GM06990 (cell line): ENCODE data around the gene F12.

Experiments
- DNase-seq: peaks from one replicate; pipeline ENCODE4 v3.0.0-alpha.2; 2011; ENCODE audit not compliant: insufficient read length; ENCODE audit errors: extremely low read depth
- H3K27me3 ChIP-seq: replicated peaks from 2 replicates; pipeline ENCODE4 v1.6.0; 2011; ENCODE audit warnings: low read length; ENCODE audit not compliant: control insufficient read depth, insufficient read depth
- H3K36me3 ChIP-seq: 2 replicates; pipeline ENCODE4 v1.5.1; 2011; ENCODE audit warnings: low read length; ENCODE audit not compliant: control insufficient read depth, insufficient read depth
- H3K4me3 ChIP-seq: replicated peaks from 2 replicates; pipeline ENCODE4 v1.5.1; 2011; ENCODE audit warnings: low read depth, mild to moderate bottlenecking, control low read depth, low read length
- CTCF ChIP-seq: IDR thresholded peaks from 2 replicates; pipeline ENCODE4 v1.5.1; 2011; ENCODE audit warnings: low read length, control low read depth, mild to moderate bottlenecking, inconsistent platforms; ENCODE audit not compliant: insufficient read depth, poor library complexity, severe bottlenecking

Gene F12

GRCh38 chr5:177455661-177456590 is 46.6 kb upstream of the F12 start:
- peak; percentile 89 for DNase-seq
- Histone ChIP-seq H3K36me3 (no peaks in the 10 kb centered on the region; the same call in 1 of the 2 replicates), H3K27me3 (no peaks in the 10 kb centered on the region), H3K4me3 (peak overlapping the region; percentile 71)
- peak; percentile 100 for TF ChIP-seq CTCF

- peak; percentile 94 for DNase-seq
- TF ChIP-seq CTCF, result peak; percentile 72
- Histone ChIP-seq H3K36me3 (no peaks in the 10 kb centered on the region; the same call in 1 of the 2 replicates), H3K4me3 (peak overlapping the region; percentile 71), H3K27me3 (no peaks in the 10 kb centered on the region)
Measured at GRCh38 chr5:177455036-177455660, 45.8 kb upstream of the F12 start.

- peak; percentile 94 for DNase-seq
- H3K4me3 ChIP-seq, result peak overlapping the region; percentile 71
- no peaks in the 10 kb centered on the region for H3K27me3 ChIP-seq
- H3K36me3 ChIP-seq, result no peaks in the 10 kb centered on the region; the same call in 1 of the 2 replicates
- TF ChIP-seq CTCF, result peak; percentile 53
Measured at GRCh38 chr5:177454397-177455035, 45.2 kb upstream of the F12 start.

GRCh38 chr5:177453852-177454396 is 44.6 kb upstream of the F12 start:
- Histone ChIP-seq H3K4me3 (peak overlapping the region; percentile 71), H3K27me3 (no peaks in the 10 kb centered on the region), H3K36me3 (no peaks in the 10 kb centered on the region; the same call in 1 of the 2 replicates)
- TF ChIP-seq CTCF, result no peak
- DNase-seq, result no peak

- H3K4me3 ChIP-seq, result no peak overlapping the region
- H3K36me3 ChIP-seq, result no peaks in the 10 kb centered on the region; the same call in 1 of the 2 replicates
- no peak for TF ChIP-seq CTCF
- no peak for DNase-seq
- H3K27me3 ChIP-seq, result no peaks in the 10 kb centered on the region
Measured at GRCh38 chr5:177452688-177453638, 43.6 kb upstream of the F12 start.
